Vagina (tissue), 2 donors: Measurements from ENCODE around the gene SNX21.

Source experiments
- CTCF ChIP-seq, 3 experiments: fragments of 450-650 bp in 2 of 3; fragments of 200-600 bp in 1 of 3; sonication (generic) in 1 of 3; IDR thresholded peaks; one replicate each; pipeline ENCODE4 v1.5.1; 2017 to 2019; ENCODE audit warnings: antibody characterized with exemption in 3 of 3, mild to moderate bottlenecking in 2 of 3, moderate library complexity in 2 of 3
- POLR2A ChIP-seq, 2 donors: fragments of 450-650 bp; IDR thresholded peaks; one replicate each; pipeline ENCODE4 v1.6.1; 2017; ENCODE audit warnings: antibody characterized with exemption in 2 of 2, mild to moderate bottlenecking in 2 of 2, moderate library complexity in 2 of 2
- POLR2AphosphoS5 ChIP-seq, 2 donors: sonication (generic); formaldehyde crosslinking; IDR thresholded peaks; one replicate each; pipeline ENCODE4 v1.9.0; 2017; ENCODE audit warnings: antibody characterized with exemption in 2 of 2, mild to moderate bottlenecking in 2 of 2, low read depth in 1 of 2; ENCODE audit not compliant: insufficient read depth in 1 of 2

- TF ChIP-seq CTCF (IDR thresholded peaks at IDR 0.05) (no peak), POLR2A (IDR thresholded peaks at IDR 0.05) (no peak), POLR2AphosphoS5 (IDR thresholded peaks at IDR 0.05; ENCODE audit: insufficient read depth in 1 of 2, low read depth in 1 of 2) (no peak)
These were observed 20.6 kb upstream of the SNX21 start for GRCh38 chr20:45813006-45813340.
